IMR-90 (cell line): Measurements from ENCODE around the gene TM2D3.

Experiments used
- CEBPB ChIP-seq: IDR thresholded peaks from 2 replicates; pipeline ENCODE4 v1.6.1; 2012; ENCODE audit warnings: low read depth, low read length, improper control_type of control experiment
- CTCF ChIP-seq: conservative IDR thresholded peaks from 2 replicates; pipeline ENCODE4 v1.5.1; 2012; ENCODE audit warnings: mild to moderate bottlenecking, low read depth, low read length, improper control_type of control experiment
- ELK1 ChIP-seq: fragments of 150-350 bp; IDR thresholded peaks from 2 replicates; pipeline ENCODE4 v1.6.1; 2016; ENCODE audit warnings: low read depth, mild to moderate bottlenecking, low read length, moderate library complexity, borderline replicate concordance
- FOS ChIP-seq: fragments of 150-350 bp; IDR thresholded peaks from 2 replicates; pipeline ENCODE4 v1.6.1; 2016; ENCODE audit warnings: low read depth, low read length
- MAZ ChIP-seq: IDR thresholded peaks from 2 replicates; pipeline ENCODE4 v1.6.1; 2012; ENCODE audit warnings: low read depth, mild to moderate bottlenecking, low read length, improper control_type of control experiment, moderate library complexity, borderline replicate concordance
- MXI1 ChIP-seq: IDR thresholded peaks from 2 replicates; pipeline ENCODE4 v1.6.1; 2012; ENCODE audit warnings: low read depth, mild to moderate bottlenecking, low read length, moderate library complexity, borderline replicate concordance
- POLR2A ChIP-seq: IDR thresholded peaks from 2 replicates; pipeline ENCODE4 v1.6.1; 2012; ENCODE audit warnings: mild to moderate bottlenecking, low read depth, low read length
- RAD21 ChIP-seq: IDR thresholded peaks from 2 replicates; pipeline ENCODE4 v1.6.1; 2012; ENCODE audit warnings: low read length, improper control_type of control experiment
- RCOR1 ChIP-seq: IDR thresholded peaks from 2 replicates; pipeline ENCODE4 v1.6.1; 2012; ENCODE audit warnings: mild to moderate bottlenecking, low read length, improper control_type of control experiment; ENCODE audit not compliant: insufficient replicate concordance
- RFX5 ChIP-seq: IDR thresholded peaks from 2 replicates; pipeline ENCODE4 v1.8.0; 2012; ENCODE audit warnings: low read depth, mild to moderate bottlenecking, low read length, moderate library complexity
- SMC3 ChIP-seq: fragments of 150-350 bp; IDR thresholded peaks from 2 replicates; pipeline ENCODE4 v1.6.1; 2016; ENCODE audit warnings: low read depth, mild to moderate bottlenecking, antibody characterized with exemption, low read length, moderate library complexity

GRCh38 chr15:101621961-101622360 lies 30.2 kb downstream of the TM2D3 start:
- TF ChIP-seq RAD21 (no peak), CTCF (no peak), FOS (no peak), RCOR1 (no peak), MAZ (no peak), RFX5 (no peak), MXI1 (no peak), SMC3 (no peak), ELK1 (no peak), POLR2A (no peak), CEBPB (no peak)
